K562 (cell line): ENCODE measurements around the gene SERPINB12. TPM values are rescaled to one million over a fixed set of nuclear protein-coding genes. Genes with fewer than 3 reads are reported as not detected.

ENCODE experiments used
- ATAC-seq: fragments of 200-7000 bp; cut with Tn5 transposase; 3 replicates; pipeline ENCODE4 v1.9.1; 2020; ENCODE audit warnings: moderate library complexity
- BruUV-seq: library from RNA; stranded (reverse); fragments of 400-500 nt; replicated peaks from 2 replicates; lab custom pipeline; 2021; lab: Mats Ljungman, UMichigan
- CTCF ChIA-PET: fragments of 300-600 bp; formaldehyde crosslinking; extraction: SDS; loops from one replicate; lab custom pipeline; 2021; ENCODE audit warnings: low intra/inter-chr PET ratio; lab: Yijun Ruan, JAX
- POLR2A ChIA-PET: fragments of 300-600, 350-650 bp; sonication (Branson Sonifier 250); formaldehyde crosslinking; extraction: SDS; loops from one replicate; lab custom pipeline; 2021; ENCODE audit warnings: antibody characterized with exemption, inconsistent platforms; lab: Yijun Ruan, JAX
- DNase-seq, 4 experiments: peaks; one replicate each; pipeline versions ENCODE4 v3.0.0 to v3.0.0-alpha.2; 2011 to 2018; ENCODE audit warnings: low spot score in 3 of 4, mixed read lengths in 3 of 4; ENCODE audit errors: extremely low read depth in 1 of 4
- FAIRE-seq: peaks from 2 replicates; lab custom pipeline; 2011; peaks lifted over from hg19 to GRCh38; lab: Jason Lieb, UNC
- H2AFZ ChIP-seq: 2 replicates; pipeline ENCODE4 v1.6.0; 2011; ENCODE audit warnings: low read depth, low read length, control low read depth, inconsistent platforms
- H3K27ac ChIP-seq: fragments of 200-600 bp; 3 replicates; pipeline ENCODE4 v1.8.0; 2011; ENCODE audit warnings: low read depth, mild to moderate bottlenecking, control low read depth, inconsistent platforms, low read length, moderate library complexity, mixed read lengths; ENCODE audit errors: extremely low read depth
- H3K27me3 ChIP-seq, 2 experiments: fragments of 300-600 bp in 1 of 2; 2 replicates in 1 of 2; 3 replicates in 1 of 2; pipeline versions ENCODE4 v1.6.0 to v1.8.0; 2011; ENCODE audit warnings: inconsistent platforms in 2 of 2, low read length in 2 of 2, mild to moderate bottlenecking in 1 of 2, mixed read lengths in 1 of 2, moderate library complexity in 1 of 2; ENCODE audit not compliant: control insufficient read depth in 2 of 2, insufficient read depth in 2 of 2
- H3K36me3 ChIP-seq: fragments of 300-600 bp; 3 replicates; pipeline ENCODE4 v1.8.0; 2011; ENCODE audit warnings: mild to moderate bottlenecking, low read length, inconsistent platforms; ENCODE audit not compliant: control insufficient read depth, insufficient read depth
- H3K4me1 ChIP-seq, 2 experiments: fragments of 200-600 bp in 1 of 2; replicated peaks in 1 of 2; 2 replicates in 1 of 2; 3 replicates in 1 of 2; pipeline versions ENCODE4 v1.5.1 to v1.8.0; 2011; ENCODE audit warnings: inconsistent platforms in 2 of 2, low read length in 2 of 2, mild to moderate bottlenecking in 1 of 2, mixed read lengths in 1 of 2, moderate library complexity in 1 of 2; ENCODE audit not compliant: control insufficient read depth in 2 of 2, insufficient read depth in 2 of 2
- H3K4me2 ChIP-seq: 2 replicates; pipeline ENCODE4 v1.6.1; 2011; ENCODE audit warnings: low read length, control low read depth, inconsistent platforms, mixed read lengths; ENCODE audit not compliant: insufficient read depth
- H3K4me3 ChIP-seq: fragments of 200-600 bp; sonication (generic), shearing (Covaris generic); 2 replicates; pipeline ENCODE4 v1.5.1; 2016; ENCODE audit warnings: control low read depth, inconsistent platforms
- H3K79me2 ChIP-seq: fragments of 200-600 bp; 3 replicates; pipeline ENCODE4 v1.8.0; 2011; ENCODE audit warnings: low read length, inconsistent platforms; ENCODE audit not compliant: control insufficient read depth, insufficient read depth
- H3K9ac ChIP-seq, 2 experiments: 2 replicates each; pipeline versions ENCODE4 v1.6.0 to v1.6.1; 2011; ENCODE audit warnings: low read depth in 2 of 2, low read length in 2 of 2, control low read depth in 1 of 2, inconsistent platforms in 1 of 2, mild to moderate bottlenecking in 1 of 2, mixed read lengths in 1 of 2; ENCODE audit not compliant: insufficient read depth in 1 of 2
- H3K9me1 ChIP-seq: one replicate; pipeline ENCODE4 v1.6.0; 2011; ENCODE audit warnings: inconsistent platforms, mild to moderate bottlenecking, low read length, moderate library complexity; ENCODE audit not compliant: control insufficient read depth, insufficient read depth
- H3K9me3 ChIP-seq: replicated peaks from 2 replicates; pipeline ENCODE4 v1.5.1; 2011; ENCODE audit warnings: low read depth, low read length, inconsistent platforms; ENCODE audit not compliant: control insufficient read depth, insufficient read depth
- H4K20me1 ChIP-seq: replicated peaks from 2 replicates; pipeline ENCODE4 v1.6.1; 2011; ENCODE audit warnings: low read length, inconsistent platforms, mixed read lengths; ENCODE audit not compliant: control insufficient read depth, insufficient read depth
- CHAMP1 ChIP-seq: fragments of 450-650 bp; IDR thresholded peaks from 2 replicates; pipeline ENCODE4 v1.6.1; 2016; ENCODE audit warnings: mild to moderate bottlenecking
- EP300 ChIP-seq: IDR thresholded peaks from 2 replicates; pipeline ENCODE4 v1.6.1; 2012; ENCODE audit warnings: low read length, improper control_type of control experiment
- ID3 ChIP-seq, 2 experiments: fragments of 250-450 bp in 1 of 2; fragments of 450-650 bp in 1 of 2; sonication (Bioruptor Pico) in 1 of 2; IDR thresholded peaks; 2 replicates each; pipeline versions ENCODE4 v1.6.1 to v1.8.0; 2016 to 2021; ENCODE audit warnings: mild to moderate bottlenecking in 2 of 2, moderate library complexity in 2 of 2, missing compliant biosample characterization in 1 of 2, missing genetic modification characterization in 1 of 2
- LEF1 ChIP-seq: fragments of 450-650 bp; IDR thresholded peaks from 2 replicates; pipeline ENCODE4 v1.6.1; 2016; ENCODE audit warnings: mild to moderate bottlenecking
- MAX ChIP-seq: sonication (generic); formaldehyde crosslinking; IDR thresholded peaks from 2 replicates; pipeline ENCODE4 v1.9.0; 2022; ENCODE audit warnings: mild to moderate bottlenecking, missing genetic modification reagents
- PCBP2 ChIP-seq: fragments of 200-400 bp; formaldehyde crosslinking; IDR thresholded peaks from 2 replicates; pipeline ENCODE4 v1.6.1; 2018; ENCODE audit warnings: low read length, low read depth, mild to moderate bottlenecking, moderate library complexity; ENCODE audit not compliant: poor library complexity, severe bottlenecking
- PTRF ChIP-seq: fragments of 450-650 bp; IDR thresholded peaks from 2 replicates; pipeline ENCODE4 v1.6.1; 2016; ENCODE audit warnings: mild to moderate bottlenecking, missing genetic modification characterization, missing compliant biosample characterization
- SLC30A9 ChIP-seq: fragments of 250-450 bp; sonication (Bioruptor Pico); IDR thresholded peaks from 2 replicates; pipeline ENCODE4 v1.8.0; 2022; ENCODE audit warnings: mild to moderate bottlenecking, moderate library complexity
- TCF7L2 ChIP-seq: fragments of 150-350 bp; IDR thresholded peaks from 2 replicates; pipeline ENCODE4 v1.6.1; 2016; ENCODE audit warnings: low read depth, mild to moderate bottlenecking, low read length, moderate library complexity
- THAP12 ChIP-seq: fragments of 250-450 bp; sonication (Bioruptor Pico); IDR thresholded peaks from 2 replicates; pipeline ENCODE4 v1.9.0; 2021; ENCODE audit warnings: mild to moderate bottlenecking, inconsistent platforms
- ZBTB5 ChIP-seq: fragments of 450-650 bp; IDR thresholded peaks from 2 replicates; pipeline ENCODE4 v1.6.1; 2017; ENCODE audit warnings: antibody characterized with exemption
- ZEB2 ChIP-seq: fragments of 450-650 bp; IDR thresholded peaks from 2 replicates; pipeline ENCODE4 v1.6.1; 2016
- ZNF274 ChIP-seq: IDR thresholded peaks from 2 replicates; pipeline ENCODE4 v1.6.1; 2011; ENCODE audit warnings: low read depth, mild to moderate bottlenecking, low read length, moderate library complexity, borderline replicate concordance
- ZNF311 ChIP-seq: fragments of 250-450 bp; sonication (Bioruptor Pico); IDR thresholded peaks from 2 replicates; pipeline ENCODE4 v1.4.0; 2020; ENCODE audit warnings: mild to moderate bottlenecking, moderate library complexity
- ZNF316 ChIP-seq: fragments of 450-650 bp; IDR thresholded peaks from 2 replicates; pipeline ENCODE4 v1.6.1; 2016
- WGBS: fragments of 100-300 bp; shearing (Covaris generic); methylation state at CpG from one replicate; pipeline ENCODE4 v1.1.6; 2016; ENCODE audit warnings: low coverage, mixed read lengths; ENCODE audit not compliant: insufficient coverage; ENCODE audit errors: missing lambda C conversion rate; 5-methylcytosine and 5-hydroxymethylcytosine counted together
- in situ Hi-C: fragments of 300-500 bp; cut with MboI; formaldehyde crosslinking; loops from 4 replicates; pipeline ENCODE4 v1.15.0; 2018; ENCODE audit warnings: inconsistent platforms, mixed read lengths
- intact Hi-C: fragments of 100-400 bp; cut with micrococcal nuclease; formaldehyde crosslinking; loops from 2 replicates; pipeline ENCODE4 v1.14.2; 2022
- polyA plus RNA-seq, 8 experiments: library from polyadenylated mRNA; depleted of rRNA in 4 of 8; stranded (reverse) in 5 of 8; unstranded in 3 of 8; fragments of >200 nt; fragmentation: Nextera tagmentation in 2 of 8; fragmentation: Illumina TruSeq in 1 of 8; extraction: Ambion mirVana in 2 of 8; extraction: Trizol in 1 of 8; gene quantifications; 2 replicates each; pipeline versions ENCODE4 v1.2.1 to v1.2.3, GENCODE V29; 2011 to 2014; ENCODE audit warnings: inconsistent platforms in 1 of 8, missing spikeins in 1 of 8
- total RNA-seq, 7 experiments: library from RNA; depleted of rRNA in 6 of 7; stranded (reverse); fragments of >200 nt in 6 of 7; fragmentation: Illumina TruSeq in 2 of 7; extraction: Trizol in 2 of 7; gene quantifications; 2 replicates each; pipeline versions ENCODE4 v1.2.1 to v1.2.3, GENCODE V29; 2011 to 2021; ENCODE audit warnings: low replicate concordance in 1 of 7

Gene SERPINB12
- total and polyA plus RNA-seq, 9 of the 15 experiments (the other 6 are each of a cell fraction or from before 2014, with no cell fraction given), result not detected

- 7% methylated on average over 1 of the region's 1 CpG for WGBS
- H3K4me1 ChIP-seq, result no peaks in the 10 kb centered on the region
- POLR2A ChIA-PET, result no interaction called here
- H3K79me2 ChIP-seq, result no peaks in the 10 kb centered on the region
- H3K27ac ChIP-seq, result no peak overlapping the region
- no peaks in the 10 kb centered on the region for H3K9me3 ChIP-seq
- CTCF ChIA-PET, result no interaction called here
- no peak overlapping the region for H3K9ac ChIP-seq
- H2AFZ ChIP-seq, result no peak overlapping the region
- ATAC-seq, result no peak
- no peak for FAIRE-seq
- H3K9me1 ChIP-seq, result no peaks in the 10 kb centered on the region
- BruUV-seq, result no TSS peak
- intact Hi-C loops, result no loop called here
- H3K36me3 ChIP-seq, result no peaks in the 10 kb centered on the region
- H3K4me3 ChIP-seq, result no peak overlapping the region
- H3K27me3 ChIP-seq, result no peaks in the 10 kb centered on the region
- no peak for TF ChIP-seq ZNF316
- TF ChIP-seq LEF1, result no peak
- no peak for TF ChIP-seq CHAMP1
- TF ChIP-seq TCF7L2, result no peak
- TF ChIP-seq PCBP2, result no peak
- TF ChIP-seq ZNF274, result no peak
- no peak for TF ChIP-seq ZNF311
- no peak for TF ChIP-seq ZBTB5
- no peak for TF ChIP-seq THAP12 (CRISPR knock-in tag)
- no peak for TF ChIP-seq ZEB2
- TF ChIP-seq MAX, result no peak
- no peak for TF ChIP-seq EP300
- TF ChIP-seq ID3 (CRISPR knock-in tag; IDR thresholded peaks at IDR 0.05), result no peak
- TF ChIP-seq ID3 (tag; IDR thresholded peaks at IDR 0.05), result no peak
- no peak for TF ChIP-seq PTRF
- no peak for TF ChIP-seq SLC30A9 (CRISPR knock-in tag)
- no peak overlapping the region for H3K4me2 ChIP-seq
- no peak for DNase-seq
- H4K20me1 ChIP-seq, result no peaks in the 10 kb centered on the region
- in situ Hi-C loops, result no loop called here
Observed at GRCh38 chr18:63603355-63603754, 61.2 kb downstream of the SERPINB12 start.
